OCI-LY7 (cell line): ENCODE measurements around the gene GAMT.

ENCODE experiments used
- CTCF ChIP-seq: fragments of 200-600 bp; sonication (generic); conservative IDR thresholded peaks from 2 replicates; pipeline ENCODE4 v1.5.1; 2014; ENCODE audit warnings: mild to moderate bottlenecking, antibody characterized with exemption, low read length, moderate library complexity, mixed read lengths
- EZH2phosphoT487 ChIP-seq: fragments of 200-600 bp; sonication (generic); IDR thresholded peaks from 2 replicates; pipeline ENCODE4 v1.6.1; 2018; ENCODE audit warnings: low read depth, borderline replicate concordance, mild to moderate bottlenecking, mixed run types, antibody characterized with exemption, low read length, moderate library complexity, mixed read lengths

GRCh38 chr19:1379126-1379905 is 22.0 kb downstream of the GAMT start:
- TF ChIP-seq EZH2phosphoT487 (no peak), CTCF (no peak)
